OCI-LY7 (cell line): ENCODE measurements around the gene CHST8.

Experiments
- CTCF ChIP-seq: fragments of 200-600 bp; sonication (generic); conservative IDR thresholded peaks from 2 replicates; pipeline ENCODE4 v1.5.1; 2014; ENCODE audit warnings: mild to moderate bottlenecking, antibody characterized with exemption, low read length, moderate library complexity, mixed read lengths
- EZH2phosphoT487 ChIP-seq: fragments of 200-600 bp; sonication (generic); IDR thresholded peaks from 2 replicates; pipeline ENCODE4 v1.6.1; 2018; ENCODE audit warnings: low read depth, borderline replicate concordance, mild to moderate bottlenecking, mixed run types, antibody characterized with exemption, low read length, moderate library complexity, mixed read lengths

GRCh38 chr19:33799476-33799875, 177.7 kb downstream of the CHST8 start:
- TF ChIP-seq CTCF = no peak
- no peak for TF ChIP-seq EZH2phosphoT487
